COLO829 (cell line): ENCODE results near the gene ENG.
"Not testable (repeated sequence)": the region's sequence is repeated elsewhere in the genome, so short reads cannot be mapped to it uniquely, and the experiment has no call there.

Experiments used
- DNase-seq: peaks from one replicate; pipeline ENCODE4 v3.0.0; 2012; ENCODE audit warnings: low spot score

Gene ENG

DNA sequence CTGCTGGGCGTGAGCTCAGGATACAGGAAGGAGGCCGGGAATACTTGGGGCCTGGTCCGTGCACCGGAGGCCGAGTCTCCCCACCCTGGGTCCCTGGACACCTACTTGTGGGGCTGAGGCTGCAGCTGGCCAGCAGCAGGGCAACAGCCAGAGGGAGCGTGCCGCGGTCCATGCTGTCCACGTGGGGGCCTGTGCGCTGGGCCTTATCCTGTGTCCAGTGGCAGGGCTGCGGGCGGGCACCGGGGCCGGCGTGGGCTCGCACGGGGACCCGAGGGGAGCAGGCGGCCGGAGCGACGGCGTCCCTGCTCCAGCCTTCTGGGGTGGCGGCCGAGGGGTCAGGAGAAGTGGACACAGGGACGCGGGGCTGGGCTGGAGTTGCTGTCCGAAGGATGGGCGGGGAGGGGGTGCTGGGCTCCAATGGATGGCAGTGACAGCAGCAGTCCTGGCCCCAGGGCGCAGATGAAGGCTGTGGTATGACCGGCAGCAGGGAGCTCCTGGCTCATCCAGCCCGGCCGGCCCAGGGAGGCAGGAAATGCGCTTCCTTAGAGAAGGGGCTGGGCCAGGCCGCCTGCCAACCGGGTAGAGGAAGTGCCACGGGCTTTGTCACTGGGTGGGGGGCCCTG, at the start of gene ENG:
ENG (minus strand) TSS at position 475 of the 623 bp plus-strand sequence; CDS start at position 172, 303 bp downstream.
- peak; percentile 36 for DNase-seq

DNA sequence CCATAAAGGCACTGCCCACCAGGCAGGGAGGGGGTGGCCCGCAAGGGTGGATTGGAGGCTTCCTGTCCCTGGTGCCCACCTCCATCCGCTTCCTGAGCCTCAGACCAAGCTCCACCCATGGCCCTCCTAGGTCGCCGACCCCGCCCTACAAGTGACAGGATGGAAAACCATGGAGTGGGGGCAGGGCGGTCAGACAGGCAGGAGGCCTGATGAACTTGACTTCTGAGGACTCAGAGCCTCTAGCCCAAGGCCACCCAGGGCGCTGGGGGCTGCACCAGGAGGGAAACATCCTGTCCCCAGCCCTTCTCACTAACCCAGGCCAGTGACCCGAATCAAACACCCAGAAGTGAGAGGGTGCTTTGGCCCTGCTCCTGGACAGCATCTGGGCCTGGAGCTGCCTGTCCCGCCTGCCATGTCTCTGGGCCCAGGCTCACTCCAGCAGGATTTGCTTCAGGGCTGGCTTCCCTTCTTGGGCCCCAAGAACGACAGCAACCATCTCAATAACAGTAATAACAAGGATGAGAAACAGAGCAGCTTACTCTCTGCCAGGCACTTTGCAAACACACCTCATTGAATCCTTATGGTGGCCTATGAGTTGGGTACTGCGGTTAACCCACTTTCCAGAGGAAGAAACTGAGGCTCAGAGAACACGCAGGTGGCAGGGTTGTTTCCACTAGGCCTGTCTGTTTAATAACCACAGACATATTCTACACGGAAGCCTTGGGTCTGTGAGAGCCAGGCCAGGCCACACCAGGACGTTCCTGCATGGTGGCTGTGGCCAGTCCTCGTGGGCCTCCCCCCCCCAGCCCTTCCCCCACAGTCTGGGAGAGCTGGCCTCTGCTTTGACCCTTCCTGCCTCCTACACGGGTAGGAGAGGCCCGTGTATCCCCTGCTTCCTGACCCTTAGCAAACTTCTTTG, 49.4 kb upstream of the ENG start:
- no peak for DNase-seq

DNA sequence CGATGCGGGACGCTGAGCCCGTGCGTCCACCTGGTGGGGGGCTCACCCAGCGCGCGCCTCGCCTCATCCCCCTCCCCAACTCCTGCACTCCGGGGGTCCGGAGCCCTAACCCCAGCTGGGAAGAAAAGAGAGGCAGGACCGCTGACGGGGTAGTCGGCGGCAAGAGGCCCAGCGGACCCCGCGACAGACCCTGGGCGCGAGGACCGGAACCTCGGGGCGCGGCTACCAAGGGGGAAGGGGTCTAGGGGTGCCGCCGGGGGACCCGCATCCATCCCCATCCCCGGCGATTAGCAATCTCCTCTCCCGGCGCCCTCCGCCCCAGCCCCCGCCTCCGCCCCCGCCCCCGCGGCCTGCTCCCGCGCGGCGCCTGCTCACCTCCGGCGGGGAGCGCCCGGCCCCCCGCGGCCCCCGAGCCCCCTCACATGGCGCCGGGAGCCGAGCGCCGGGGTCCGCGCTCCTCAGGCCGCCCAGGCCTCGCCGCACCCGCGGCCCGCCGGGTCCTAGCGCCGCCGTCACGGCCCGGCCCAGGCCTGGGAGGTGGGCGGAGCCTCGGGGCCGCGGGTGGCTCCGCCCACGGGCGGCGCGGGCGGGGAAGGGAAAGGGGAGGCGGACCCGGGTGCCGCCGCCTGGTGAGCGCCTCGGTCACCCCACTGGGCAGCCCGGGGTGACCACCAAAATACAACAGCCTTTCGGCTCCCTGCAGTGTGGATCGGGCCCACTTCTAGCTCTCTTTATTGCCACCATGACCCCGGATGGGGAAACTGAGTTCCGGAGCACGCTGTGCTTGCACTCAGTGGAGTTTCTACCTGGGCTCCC, 44.9 kb upstream of the ENG start, which contains the start of gene ST6GALNAC6:
ST6GALNAC6 (minus strand) TSS at position 476 of the 816 bp plus-strand sequence. CDS start 1,622 bp downstream, outside the sequence.
- peak; percentile 76 for DNase-seq

DNA sequence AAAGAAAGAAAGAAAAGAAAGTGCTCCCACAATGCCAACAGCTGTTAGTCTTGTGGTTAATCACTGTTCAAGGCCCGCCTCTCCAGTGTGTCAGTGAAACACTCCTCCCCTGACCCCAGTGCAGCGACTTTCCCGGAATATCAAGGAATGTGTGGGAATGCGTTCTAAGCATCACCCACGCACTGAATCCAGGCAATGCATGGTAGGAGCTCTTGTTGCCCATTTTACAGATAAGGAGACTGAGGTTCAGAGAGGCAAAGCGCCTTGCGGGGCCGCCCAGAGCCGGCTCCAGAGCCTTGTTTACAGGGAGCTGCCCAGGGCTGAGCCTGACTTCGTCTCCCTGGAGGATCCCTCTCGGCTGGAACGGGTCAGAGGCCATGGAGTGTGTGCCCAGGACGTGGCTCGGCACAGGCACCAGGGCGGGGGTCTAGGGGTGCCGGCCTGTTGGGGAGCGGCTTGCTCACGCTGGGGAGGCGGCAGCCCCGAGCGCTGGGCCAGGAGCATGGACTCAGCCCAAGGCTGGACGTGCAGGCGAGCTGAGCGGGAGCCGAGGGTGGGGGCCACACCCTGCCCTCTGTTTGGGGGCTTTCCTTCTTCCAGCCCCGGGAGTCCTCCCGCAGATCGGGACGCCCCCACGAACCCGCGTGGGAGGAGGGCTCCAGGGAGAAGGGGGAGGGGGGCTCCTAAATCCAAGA, 44.1 kb upstream of the ENG start:
- DNase-seq: no peak

DNA sequence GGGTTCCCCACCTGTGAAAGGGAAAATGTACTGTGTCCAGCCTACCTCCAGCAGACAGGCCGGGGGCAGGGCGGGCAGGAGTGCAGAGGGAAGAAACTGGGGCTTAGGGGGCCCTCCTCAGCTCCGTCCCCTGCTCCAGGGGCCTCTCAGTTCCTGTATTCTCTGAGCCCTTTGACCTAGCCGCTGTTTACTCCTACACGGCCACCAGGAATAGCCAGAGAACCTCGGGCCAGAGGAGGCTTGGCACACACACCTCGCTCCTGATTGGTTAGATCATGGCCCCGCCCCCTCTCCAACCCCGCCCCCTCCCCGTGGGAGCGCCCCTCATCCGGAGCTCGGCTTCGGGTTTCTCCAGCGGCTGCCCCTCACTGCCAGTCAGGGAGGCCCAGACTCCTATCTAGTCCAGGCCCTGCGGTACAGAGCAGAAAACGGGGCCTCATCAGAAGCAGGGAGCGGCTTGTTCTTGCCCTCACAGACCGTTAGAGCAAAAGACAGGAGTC, 42.8 kb upstream of the ENG start:
- DNase-seq: peak; percentile 76

DNA sequence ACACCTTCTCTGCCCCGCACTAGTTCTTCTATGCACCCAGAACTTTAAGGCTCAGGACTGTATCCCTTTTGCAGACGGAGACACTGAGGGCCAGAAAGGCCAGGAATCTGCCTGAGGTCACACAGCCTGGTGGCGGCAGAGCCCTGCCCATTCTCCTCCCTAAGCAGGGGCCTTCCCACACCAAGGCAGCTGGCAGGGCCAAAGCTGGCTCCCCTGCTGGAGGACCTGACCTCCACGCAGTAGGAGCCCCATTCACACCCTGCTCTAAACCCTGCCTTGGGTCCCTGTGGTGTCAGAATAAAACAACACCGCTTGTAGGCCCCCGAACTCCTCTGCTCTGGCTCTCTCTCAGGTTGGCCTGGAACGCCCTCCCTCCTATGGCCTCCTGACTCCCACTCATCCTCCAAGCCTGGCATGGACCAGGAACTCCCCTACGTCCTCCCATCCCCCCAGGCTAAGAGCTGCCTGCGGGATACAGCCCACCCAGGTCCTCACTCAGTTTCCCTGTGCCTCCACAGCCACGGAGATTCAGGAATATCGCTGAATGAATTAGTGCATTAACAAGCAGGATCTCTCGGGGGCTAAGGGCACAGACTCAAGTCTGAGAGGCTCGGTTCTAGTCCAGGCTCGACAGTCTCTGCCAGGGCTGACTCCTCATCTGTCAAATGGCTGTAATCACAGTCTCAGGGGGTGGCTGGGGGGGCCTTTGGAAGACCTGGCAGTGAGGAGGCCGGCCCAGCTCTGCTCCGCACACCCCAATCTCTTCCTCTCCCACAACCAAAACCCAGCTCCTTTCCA, 42.1 kb upstream of the ENG start:
- DNase-seq: no peak

DNA sequence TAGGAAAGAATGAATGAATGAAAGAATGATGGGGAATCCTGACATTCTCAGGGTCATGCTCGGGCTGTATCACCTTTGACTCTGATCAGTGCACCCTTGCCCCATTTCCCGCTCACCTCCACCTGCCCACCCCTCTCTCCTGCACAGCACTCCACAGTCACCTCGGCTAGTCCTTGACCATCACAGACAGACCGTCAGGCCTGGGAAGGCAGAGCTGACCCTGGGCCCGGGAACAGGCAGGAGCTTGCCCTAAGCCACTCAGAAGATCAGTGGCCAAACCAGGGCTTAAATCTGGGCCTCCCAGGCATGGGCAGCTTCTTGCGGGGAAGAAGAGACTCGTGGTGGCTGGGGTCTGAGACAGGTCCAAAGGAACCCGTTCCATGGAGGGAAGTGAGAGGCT, 41.4 kb upstream of the ENG start:
- no peak for DNase-seq

DNA sequence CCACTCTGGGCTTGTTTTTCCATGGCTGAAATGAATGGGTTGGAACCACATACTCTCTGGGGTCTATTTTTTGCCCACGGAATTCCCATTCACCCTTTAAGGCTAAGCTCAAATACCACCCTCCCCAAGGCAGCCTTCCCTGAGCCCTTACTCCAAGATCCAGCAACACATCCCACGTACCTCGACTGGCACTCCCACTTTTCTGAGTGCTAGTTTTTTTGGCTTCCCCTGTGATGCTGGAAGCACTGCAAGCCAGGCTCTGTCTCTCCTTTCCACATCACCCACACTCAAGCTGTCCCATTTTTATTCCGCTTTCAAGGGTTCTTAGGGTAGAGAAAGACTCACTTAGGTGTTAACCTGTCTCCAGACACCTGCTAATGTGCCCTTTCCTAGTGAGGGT, 38.9 kb upstream of the ENG start:
- no peak for DNase-seq

DNA sequence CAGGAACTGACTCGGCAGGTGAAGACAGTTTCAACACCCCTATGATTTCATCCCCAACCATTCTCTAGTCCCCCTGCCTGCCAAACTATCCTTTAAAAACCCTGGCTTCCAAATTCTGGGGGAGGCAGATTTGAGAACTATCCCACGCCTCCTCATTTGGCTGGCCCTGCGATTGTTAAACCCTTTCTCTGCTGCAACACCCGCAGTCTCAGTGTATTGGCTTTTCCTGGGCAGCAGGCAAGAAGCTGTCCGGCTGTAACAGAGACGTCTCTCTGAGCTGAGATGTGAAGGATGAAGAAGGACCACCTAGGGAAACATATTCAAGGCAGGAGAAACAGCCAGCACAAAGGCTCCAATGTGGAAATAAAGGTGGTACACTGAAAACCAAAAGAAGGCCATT, 38.4 kb upstream of the ENG start:
- DNase-seq: no peak

DNA sequence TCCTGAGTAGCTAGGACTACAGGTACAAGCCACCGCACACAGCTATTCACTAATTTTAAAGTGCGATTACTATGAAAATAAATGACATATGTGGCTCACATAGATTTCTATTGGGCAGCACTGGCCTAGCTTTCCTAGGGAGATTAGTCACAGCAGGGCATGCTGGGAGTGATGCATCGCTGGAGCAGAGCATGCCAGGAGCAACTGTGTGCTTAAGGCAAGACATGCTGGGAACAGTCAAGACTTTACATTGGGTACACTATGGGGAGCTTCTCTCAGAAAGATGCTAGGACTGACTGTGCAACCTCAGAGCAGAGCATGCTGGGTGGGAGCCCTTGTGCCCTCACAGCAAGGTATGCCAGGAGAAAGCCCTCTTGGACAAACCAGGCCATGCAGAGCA, 35.6 kb upstream of the ENG start:
- DNase-seq: no peak

DNA sequence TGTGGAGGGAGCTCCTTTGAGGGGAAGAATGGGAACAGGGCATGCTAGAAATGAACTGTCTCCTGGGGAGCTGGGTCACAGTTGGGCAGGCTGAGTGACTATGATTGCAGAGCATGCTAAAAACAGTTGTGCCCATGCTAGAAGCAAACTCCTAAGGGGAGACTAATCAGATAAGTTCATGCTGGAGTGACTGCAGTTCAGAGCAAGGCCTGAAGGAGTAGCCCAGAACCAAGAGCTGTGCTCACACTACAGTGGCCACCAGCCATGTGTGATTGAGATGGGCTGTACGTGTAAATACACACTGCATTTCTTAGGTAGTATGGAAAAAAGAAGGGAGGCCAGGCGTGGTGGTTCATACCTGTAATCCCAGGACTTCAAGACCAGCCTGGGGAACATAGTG, 33.3 kb upstream of the ENG start:
- DNase-seq: no peak

DNA sequence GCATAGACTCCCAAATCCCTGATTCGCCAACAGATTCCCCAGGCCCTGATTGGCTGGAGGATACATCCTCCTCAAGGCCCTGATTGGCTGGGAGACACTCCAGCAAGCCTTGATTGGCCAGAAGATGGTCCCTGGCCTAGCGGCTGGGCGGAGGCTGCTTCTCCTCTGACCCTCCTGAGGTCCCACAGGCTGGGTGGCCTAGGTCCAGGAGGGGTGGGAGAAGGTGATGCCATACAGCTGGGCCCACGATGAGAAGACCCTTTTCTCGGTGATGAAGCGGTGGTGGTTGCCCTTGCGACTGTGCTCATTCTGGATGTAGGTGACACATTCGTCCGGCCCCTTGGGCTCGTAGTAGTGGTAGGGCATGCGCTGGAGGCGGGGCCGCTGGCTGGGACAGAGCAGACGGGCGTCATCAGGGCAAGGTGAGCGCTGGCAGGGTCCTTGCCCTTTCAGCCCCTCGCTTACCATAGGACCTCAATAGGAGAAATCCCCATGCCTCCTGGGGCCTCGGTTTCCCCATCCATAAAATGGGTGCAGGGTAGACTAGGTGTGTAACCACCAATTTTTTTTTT, 32.0 kb upstream of the ENG start:
- DNase-seq: no peak

DNA sequence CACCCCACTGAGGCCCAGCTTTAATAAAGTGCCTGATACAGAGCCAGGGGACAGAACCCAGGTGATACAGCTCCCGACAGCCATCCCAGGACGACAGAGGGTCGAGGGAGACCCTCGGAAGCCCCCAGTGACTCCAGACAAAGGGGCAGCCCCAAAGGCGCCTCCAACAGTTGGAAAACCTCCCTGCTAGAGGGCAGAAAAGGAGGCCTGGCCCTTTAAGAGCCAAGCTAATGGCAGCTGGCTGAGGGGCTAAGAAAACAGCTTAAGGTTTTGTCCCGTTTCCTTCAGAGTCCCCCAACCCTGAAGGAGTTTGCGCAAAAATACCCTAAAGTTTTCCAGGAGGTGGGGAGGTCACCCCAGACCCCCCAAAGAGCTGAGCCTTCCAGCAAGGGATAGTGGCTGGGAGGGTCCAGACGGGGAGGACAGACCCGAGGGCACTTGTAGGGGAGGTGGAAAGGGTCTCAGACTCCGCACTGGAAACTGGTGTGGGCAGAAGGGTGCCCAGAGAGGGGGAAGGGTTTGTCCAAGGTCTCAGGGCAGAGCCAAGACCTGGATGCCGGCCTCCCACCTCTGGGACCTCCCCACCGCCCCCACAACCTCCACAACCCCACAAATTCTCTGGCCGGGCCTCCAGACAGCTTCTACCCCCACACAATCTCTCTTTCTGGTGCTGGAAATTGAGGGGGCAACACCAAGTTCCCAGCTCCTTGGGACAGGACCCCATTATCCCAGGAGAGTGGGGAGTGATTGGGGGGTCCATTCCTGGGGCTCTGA, 31.2 kb upstream of the ENG start:
- no peak for DNase-seq

DNA sequence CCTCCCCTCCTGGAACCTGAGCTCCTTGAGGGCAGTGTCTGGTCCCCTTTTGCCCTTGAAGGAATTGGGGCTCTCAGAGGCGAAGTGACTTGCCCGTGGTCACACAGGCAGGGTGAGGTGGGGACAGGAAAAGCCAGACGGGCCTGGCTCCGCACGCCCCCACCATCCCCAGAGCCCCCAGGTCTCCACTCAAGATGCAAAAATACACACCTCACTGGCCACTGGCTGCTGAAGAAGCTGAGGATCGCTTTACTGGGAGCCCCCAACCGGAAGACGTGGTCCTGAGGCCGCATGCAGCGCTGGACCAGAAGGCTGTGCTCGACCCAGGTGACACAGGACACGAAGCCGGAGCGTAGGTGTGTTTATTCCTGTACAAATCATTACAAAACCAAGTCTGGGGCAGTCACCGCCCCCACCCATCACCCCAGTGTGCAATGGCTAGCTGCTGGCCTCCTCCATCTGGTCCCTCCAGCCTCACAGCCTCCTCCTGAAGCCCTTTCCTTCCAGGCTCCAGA, 30.6 kb upstream of the ENG start:
- DNase-seq: no peak

DNA sequence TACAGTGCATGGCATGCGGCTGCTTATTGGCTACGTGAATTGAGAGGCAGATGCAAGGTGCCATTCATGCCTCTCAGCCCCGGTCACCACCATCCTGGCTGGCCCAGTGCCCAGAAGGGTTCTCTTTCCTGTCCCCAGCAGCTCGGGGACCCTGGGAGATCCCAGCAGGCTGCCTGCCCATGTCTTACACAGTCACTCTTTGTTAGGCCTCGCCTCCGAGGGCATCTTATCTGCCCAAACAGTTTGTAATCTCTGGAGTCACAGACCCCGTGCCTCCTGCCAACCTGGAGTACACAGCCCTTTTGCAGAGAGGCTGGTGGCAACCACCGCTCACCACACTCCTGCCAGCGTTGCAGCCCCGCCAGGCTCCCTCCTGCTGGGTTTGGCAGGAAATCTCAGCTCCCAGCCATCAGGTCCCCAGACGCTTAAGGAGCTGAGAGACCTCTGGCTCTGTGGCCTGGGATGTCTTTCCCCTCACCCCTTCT, 30.0 kb upstream of the ENG start:
- DNase-seq: peak; percentile 86

DNA sequence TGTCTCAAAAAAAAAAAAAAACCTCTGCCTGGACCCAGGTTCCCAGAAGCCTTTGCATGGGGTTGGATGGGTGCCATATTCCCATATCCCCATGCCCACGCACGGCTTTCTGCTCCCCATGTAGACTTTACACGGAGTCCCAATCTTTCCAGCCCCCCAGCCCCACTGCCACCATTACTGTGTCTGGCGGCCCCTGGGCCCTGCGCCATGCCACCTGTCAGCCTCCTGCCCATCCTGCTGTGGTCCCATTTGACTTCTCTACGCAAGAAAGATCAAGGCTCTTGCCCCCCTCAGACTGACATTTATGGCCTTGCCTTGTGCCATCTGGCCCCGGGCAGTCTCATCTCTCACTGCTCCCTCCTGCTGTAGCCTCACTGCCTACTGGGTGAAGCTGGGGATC, 29.5 kb upstream of the ENG start:
- no peak for DNase-seq

DNA sequence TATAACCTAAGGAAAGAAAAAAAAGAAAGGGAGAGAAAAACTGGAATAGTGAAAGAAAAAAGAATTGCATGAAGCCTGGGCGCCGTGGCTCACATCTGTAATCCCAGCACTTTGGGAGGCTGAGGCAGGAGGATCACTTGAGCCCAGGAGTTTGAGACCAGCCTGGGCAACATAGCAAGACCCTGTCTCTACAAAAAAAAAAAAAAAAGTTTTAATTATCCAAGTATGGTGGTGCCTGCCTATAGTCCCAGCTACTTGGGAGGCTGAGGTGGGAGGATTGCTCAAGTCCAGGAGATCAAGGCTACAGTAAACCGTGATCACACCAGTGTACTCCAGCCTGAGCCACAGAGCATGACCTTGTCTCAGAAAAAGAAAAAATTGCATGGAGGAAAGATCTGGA, 27.3 kb upstream of the ENG start:
- DNase-seq: not testable (repeated sequence)

DNA sequence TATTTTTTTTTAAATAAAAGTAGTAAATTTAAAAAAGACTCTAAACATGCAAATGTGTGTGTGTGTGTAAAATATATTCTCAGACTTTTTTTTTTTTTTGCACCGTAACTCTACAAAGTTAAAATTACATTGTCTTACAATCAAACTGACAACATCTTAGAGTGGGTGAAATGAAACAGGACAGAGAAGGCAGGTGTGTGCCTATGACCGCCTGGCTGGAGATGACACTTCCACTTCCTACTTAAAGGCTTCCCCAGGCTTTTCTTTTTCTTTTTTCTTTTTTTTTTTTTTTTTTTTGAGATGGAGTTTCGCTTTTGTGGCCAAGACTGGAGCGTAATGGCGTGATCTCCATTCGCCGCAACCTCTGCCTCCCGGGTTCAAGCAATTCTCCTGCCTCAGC, 25.7 kb upstream of the ENG start:
- DNase-seq: no peak

DNA sequence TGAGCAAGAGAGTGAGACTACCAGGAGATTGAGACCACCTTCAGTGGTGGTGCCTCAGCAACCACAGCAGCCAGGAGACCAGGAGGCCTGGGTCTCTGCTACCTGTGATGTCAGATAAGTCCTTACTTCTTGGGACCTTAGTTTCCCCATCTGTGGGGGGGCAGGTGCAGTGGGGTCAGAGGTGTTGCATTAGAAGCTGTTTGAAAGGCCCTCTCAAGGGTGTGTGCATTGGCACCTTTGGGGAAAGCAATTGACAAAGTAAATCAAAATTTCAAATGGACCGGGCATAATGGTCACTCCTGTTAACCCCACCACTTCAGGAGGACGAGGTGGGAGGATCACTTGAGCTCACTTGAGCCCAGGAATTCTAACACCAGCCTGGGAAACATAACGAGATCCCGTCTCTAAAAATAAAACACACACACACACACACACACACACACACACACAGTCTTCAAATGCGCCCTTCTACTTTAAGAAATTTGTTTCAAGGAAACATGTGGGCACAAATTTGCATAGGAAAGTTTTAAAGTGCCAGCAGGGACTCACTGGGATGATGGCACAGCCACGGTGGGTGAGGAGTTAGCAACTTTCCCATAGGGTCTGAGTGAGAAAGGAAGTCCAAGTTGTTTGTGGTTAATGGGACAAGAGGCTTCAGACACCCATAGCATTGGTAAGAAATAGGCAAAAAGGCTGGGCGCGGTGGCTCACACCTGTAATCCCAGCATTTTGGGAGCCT, 24.4 kb upstream of the ENG start:
- no peak for DNase-seq
